ENCODE measurements around the gene GUCY2D. TPM values are rescaled to one million over a fixed set of nuclear protein-coding genes. Genes with fewer than 3 reads are reported as not detected.

The GUCY2D gene
- total RNA-seq, 1 donor = not detected

DNA sequence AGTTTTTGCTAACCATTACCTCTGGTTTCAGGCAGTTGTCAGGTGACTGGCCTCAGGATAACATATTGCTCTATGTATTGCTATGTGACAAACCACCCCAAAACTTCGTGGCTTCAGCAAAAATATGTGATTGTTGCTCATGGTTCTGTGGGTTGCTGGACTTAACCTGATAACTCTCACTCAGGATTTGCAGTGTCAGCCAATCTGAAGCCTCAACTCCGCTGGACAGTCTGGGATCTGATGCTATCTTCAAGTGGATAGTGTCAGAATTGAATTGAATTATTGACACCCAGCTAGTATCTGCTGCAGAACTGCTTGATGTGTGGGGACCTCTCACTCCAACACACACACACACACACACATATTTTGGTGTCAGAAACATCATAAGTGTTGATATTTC lies 34.7 kb upstream of the GUCY2D start:
- TF ChIP-seq, protein P1, sequence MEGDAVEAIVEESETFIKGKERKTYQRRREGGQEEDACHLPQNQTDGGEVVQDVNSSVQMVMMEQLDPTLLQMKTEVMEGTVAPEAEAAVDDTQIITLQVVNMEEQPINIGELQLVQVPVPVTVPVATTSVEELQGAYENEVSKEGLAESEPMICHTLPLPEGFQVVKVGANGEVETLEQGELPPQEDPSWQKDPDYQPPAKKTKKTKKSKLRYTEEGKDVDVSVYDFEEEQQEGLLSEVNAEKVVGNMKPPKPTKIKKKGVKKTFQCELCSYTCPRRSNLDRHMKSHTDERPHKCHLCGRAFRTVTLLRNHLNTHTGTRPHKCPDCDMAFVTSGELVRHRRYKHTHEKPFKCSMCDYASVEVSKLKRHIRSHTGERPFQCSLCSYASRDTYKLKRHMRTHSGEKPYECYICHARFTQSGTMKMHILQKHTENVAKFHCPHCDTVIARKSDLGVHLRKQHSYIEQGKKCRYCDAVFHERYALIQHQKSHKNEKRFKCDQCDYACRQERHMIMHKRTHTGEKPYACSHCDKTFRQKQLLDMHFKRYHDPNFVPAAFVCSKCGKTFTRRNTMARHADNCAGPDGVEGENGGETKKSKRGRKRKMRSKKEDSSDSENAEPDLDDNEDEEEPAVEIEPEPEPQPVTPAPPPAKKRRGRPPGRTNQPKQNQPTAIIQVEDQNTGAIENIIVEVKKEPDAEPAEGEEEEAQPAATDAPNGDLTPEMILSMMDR (IDR thresholded peaks at IDR 0.05; ENCODE audit: insufficient read depth, low read length) = no peak
- no peak for DNase-seq (ENCODE audit: low read depth)
- no peak overlapping the region for H3K4me3 ChIP-seq (ENCODE audit: low read depth, low read length)

DNA sequence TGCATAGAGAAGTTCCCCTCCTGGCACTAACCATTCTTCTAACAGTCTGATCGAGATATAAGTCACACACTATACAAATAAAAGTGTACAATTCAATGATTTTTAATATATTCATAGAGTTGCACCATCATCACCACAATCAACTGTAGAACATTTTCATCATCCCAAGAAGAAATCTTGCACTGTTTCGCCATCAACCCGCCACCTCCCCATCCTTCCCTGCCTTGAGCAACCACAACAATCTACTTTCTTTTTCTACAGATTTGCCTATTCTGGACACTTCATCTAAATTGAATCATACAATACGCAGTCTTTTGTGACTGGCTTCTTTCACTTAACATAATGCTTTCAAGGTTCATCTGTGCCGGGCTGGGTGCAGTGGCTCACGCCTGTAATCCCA lies 33.0 kb upstream of the GUCY2D start:
- TF ChIP-seq, protein P1 (IDR thresholded peaks at IDR 0.05; ENCODE audit: insufficient read depth, low read length) = no peak
- H3K4me3 ChIP-seq (ENCODE audit: low read depth, low read length) = no peak overlapping the region
- peak; percentile 28 for DNase-seq (ENCODE audit: low read depth)

DNA sequence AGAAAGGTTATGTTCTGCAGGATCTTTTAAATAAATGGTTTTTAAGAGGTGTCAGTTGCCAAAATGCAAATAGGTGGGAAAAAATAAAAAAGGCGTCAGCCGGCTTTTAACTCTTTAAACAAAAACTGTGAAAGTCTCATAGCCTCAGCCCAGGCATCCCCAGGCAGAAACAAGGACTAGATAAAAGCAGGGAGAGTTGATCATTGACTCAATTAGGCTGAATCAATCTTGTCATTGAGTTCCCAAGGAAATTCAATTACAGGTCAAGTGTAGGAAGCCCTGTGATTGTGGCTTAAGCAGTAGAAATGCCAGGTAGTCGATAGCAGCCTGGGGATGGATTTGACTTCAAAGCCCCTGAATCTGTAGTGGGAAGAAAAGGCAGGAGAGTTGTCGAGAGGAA lies 30.8 kb upstream of the GUCY2D start:
- TF ChIP-seq, protein P1 (IDR thresholded peaks at IDR 0.05; ENCODE audit: insufficient read depth, low read length) = no peak
- DNase-seq (ENCODE audit: low read depth) = no peak
- no peak overlapping the region for H3K4me3 ChIP-seq (ENCODE audit: low read depth, low read length)

GRCh38 chr17:7972131-7972785 lies 30.2 kb upstream of the GUCY2D start:
- DNase-seq (ENCODE audit: low read depth) = peak; percentile 23
- TF ChIP-seq, protein P1 (IDR thresholded peaks at IDR 0.05; ENCODE audit: insufficient read depth, low read length) = peak; percentile 35
- no peak overlapping the region for H3K4me3 ChIP-seq (ENCODE audit: low read depth, low read length)

DNA sequence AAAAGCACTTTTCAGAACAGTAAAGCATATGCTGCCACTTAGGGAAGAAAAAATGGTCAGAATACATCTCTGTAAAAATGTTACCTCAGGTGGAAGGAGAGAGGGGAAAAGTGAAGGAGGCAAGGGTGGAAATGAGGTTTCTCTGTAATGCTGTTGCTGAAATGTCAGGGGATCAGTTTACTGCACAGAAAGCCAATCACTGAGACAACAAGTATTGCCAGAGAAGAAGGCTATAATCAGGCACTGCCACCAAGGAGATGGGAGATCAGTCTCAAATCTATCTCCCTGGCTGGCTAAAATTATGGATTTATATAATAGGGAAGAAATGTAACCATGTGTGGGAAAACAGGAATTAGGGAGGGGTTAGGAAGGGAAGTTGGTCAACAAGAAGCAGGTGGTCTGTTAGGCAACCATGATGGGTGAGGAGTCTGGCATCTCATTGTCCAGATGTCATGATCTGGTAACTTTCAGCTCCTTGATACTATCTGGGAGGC lies 27.7 kb upstream of the GUCY2D start:
- H3K4me3 ChIP-seq (ENCODE audit: low read depth, low read length) = no peak overlapping the region
- TF ChIP-seq, protein P1 (IDR thresholded peaks at IDR 0.05; ENCODE audit: insufficient read depth, low read length) = no peak
- DNase-seq (ENCODE audit: low read depth) = no peak

DNA sequence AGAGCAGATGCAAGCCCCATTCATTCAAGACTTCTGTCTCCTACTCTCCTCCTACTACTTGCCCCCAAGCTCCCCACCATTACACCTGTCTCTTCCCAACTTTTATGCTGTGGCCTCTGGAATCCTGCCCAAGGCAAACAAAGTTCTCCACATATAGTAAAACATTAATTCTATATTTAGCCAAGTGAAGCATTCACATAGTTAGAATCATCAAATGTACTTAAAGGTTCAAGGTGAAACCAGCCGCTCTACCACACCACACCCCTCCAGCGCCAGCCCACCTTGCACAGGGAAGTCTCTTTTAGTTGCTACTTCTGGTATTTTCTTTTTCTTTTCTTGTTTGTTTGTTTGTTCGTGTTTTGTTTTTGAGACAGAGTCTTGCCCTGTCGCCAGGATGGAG lies 25.4 kb upstream of the GUCY2D start:
- TF ChIP-seq, protein P1 (IDR thresholded peaks at IDR 0.05; ENCODE audit: insufficient read depth, low read length) = no peak
- DNase-seq (ENCODE audit: low read depth) = no peak

GRCh38 chr17:7977805-7978204 lies 24.6 kb upstream of the GUCY2D start:
- TF ChIP-seq, protein P1 (IDR thresholded peaks at IDR 0.05; ENCODE audit: insufficient read depth, low read length) = no peak
- no peak overlapping the region for H3K4me3 ChIP-seq (ENCODE audit: low read depth, low read length)
- no peak for DNase-seq (ENCODE audit: low read depth)

More for the DNA sequence above, 25.4 kb upstream of the GUCY2D start:
- no peak overlapping the region for H3K4me3 ChIP-seq (ENCODE audit: low read depth, low read length)
